Measurements from ENCODE around the gene AATK. TPM values are rescaled to one million over a fixed set of nuclear protein-coding genes. Genes with fewer than 3 reads are reported as not detected.

The AATK gene
- total RNA-seq, 2 donors from 2014 or later = 29.1 to 42.2 TPM

- Histone ChIP-seq H3K27me3 (no peaks in the 10 kb centered on the region), H3K36me3 (replicated peaks in 1 of 2; ENCODE audit: insufficient read depth in 1 of 2, low read depth in 2 of 2) (no peaks in the 10 kb centered on the region), H3K9me3 (no peaks in the 10 kb centered on the region), H3K27ac (no peak overlapping the region), H3K4me3 (no peak overlapping the region), H3K4me1 (no peaks in the 10 kb centered on the region)
- WGBS, 2 donors = 94 to 95% methylated on average over 6 to 16 of the region's 16 CpGs
- intact Hi-C loops (cut with DNase I) = no loop called here
- TF ChIP-seq POLR2A (IDR thresholded peaks at IDR 0.05) (no peak), CTCF (IDR thresholded peaks at IDR 0.05) (no peak)
- ATAC-seq (no peak), DNase-seq (no peak)
Observed at GRCh38 chr17:81209141-81209540, 43.1 kb upstream of the AATK start.

- DNase-seq = no peak
- WGBS, 2 donors = 94 to 96% methylated on average over 9 to 10 of the region's 10 CpGs
- Histone ChIP-seq H3K9me3 (no peaks in the 10 kb centered on the region), H3K27ac (no peak overlapping the region), H3K27me3 (no peaks in the 10 kb centered on the region), H3K4me3 (no peak overlapping the region), H3K36me3 (replicated peaks in 1 of 2; ENCODE audit: insufficient read depth in 1 of 2, low read depth in 2 of 2) (no peaks in the 10 kb centered on the region), H3K4me1 (no peaks in the 10 kb centered on the region)
- ATAC-seq = no peak
- TF ChIP-seq POLR2A (IDR thresholded peaks at IDR 0.05) (no peak), CTCF (IDR thresholded peaks at IDR 0.05) (no peak)
- intact Hi-C loops (cut with DNase I) = no loop called here
Observed at GRCh38 chr17:81208651-81209050, 42.6 kb upstream of the AATK start.

- H3K4me3 ChIP-seq = no peak overlapping the region
- WGBS, 2 donors = 82 to 85% methylated on average over 14 to 18 of the region's 21 CpGs
- H3K4me1 ChIP-seq = no peaks in the 10 kb centered on the region
- no peaks in the 10 kb centered on the region for H3K9me3 ChIP-seq
- ATAC-seq = no peak
- no peaks in the 10 kb centered on the region for H3K27me3 ChIP-seq
- H3K27ac ChIP-seq = no peak overlapping the region
- TF ChIP-seq POLR2A (IDR thresholded peaks at IDR 0.05) = no peak
- TF ChIP-seq CTCF (IDR thresholded peaks at IDR 0.05) = no peak
- DNase-seq = no peak
- intact Hi-C loops (cut with DNase I) = no loop called here
- no peaks in the 10 kb centered on the region for H3K36me3 ChIP-seq (replicated peaks in 1 of 2; ENCODE audit: insufficient read depth in 1 of 2, low read depth in 2 of 2)
Observed at GRCh38 chr17:81207610-81208581, 41.9 kb upstream of the AATK start.

- ATAC-seq = no peak
- no peak for TF ChIP-seq POLR2A (IDR thresholded peaks at IDR 0.05)
- no peak for TF ChIP-seq CTCF (IDR thresholded peaks at IDR 0.05)
- H3K27ac ChIP-seq = no peak overlapping the region
- 90 to 97% methylated on average over 11 to 12 of the region's 12 CpGs for WGBS, 2 donors
- no peak for DNase-seq
- H3K9me3 ChIP-seq = no peaks in the 10 kb centered on the region
- no peaks in the 10 kb centered on the region for H3K4me1 ChIP-seq
- H3K4me3 ChIP-seq = no peak overlapping the region
- H3K36me3 ChIP-seq (replicated peaks in 1 of 2; ENCODE audit: insufficient read depth in 1 of 2, low read depth in 2 of 2) = no peaks in the 10 kb centered on the region
- H3K27me3 ChIP-seq = no peaks in the 10 kb centered on the region
- intact Hi-C loops (cut with DNase I) = no loop called here
Observed at GRCh38 chr17:81206657-81207056, 40.6 kb upstream of the AATK start.
